Activated CD4-positive, CD25-positive, alpha-beta regulatory T cell treated with anti-CD3 and anti-CD28 coated beads, Interleukin-2, amount 50 U/mL, for 16 hours (primary cell): Measurements from ENCODE around the gene SIRT7.
A peak's percentile ranks its signal among the peaks of the same experiment; 100 is the strongest.

Source experiments
- DNase-seq: peaks from one replicate; pipeline ENCODE4 v3.0.0-alpha.2; 2020; ENCODE audit warnings: low read depth, low spot score

Gene SIRT7

DNA sequence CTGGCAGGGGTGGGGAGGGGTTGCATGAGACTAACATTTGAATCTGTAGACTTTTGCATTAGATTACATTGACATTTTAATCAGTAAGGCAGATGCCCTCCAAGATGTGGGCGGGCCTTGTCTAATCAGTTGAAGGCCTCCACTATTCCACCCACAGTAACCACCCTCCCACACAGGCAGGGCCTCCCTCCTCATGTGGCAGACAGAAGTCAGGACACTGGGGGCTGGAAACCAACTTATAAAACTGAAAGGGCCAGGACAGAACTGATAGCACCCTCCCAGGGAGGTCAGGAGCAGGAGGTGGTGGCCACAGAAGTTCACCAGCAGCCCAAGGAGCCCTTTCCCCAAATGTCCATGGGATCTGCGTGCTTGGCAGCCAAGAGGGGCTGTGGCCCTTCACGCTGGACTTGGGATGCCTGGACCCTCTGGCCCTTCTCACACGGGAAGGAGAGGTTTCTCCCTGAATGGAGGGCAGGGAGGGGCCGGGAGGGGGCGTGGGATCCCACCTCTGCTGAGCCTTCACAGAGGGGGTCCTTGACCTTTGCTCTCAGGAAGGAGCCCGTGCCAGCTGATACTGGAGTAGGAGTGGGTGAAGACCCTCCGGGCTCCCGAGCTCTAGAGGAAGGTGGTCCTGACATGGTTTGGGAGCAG, 14.5 kb upstream of the SIRT7 start:
- no peak for DNase-seq

DNA sequence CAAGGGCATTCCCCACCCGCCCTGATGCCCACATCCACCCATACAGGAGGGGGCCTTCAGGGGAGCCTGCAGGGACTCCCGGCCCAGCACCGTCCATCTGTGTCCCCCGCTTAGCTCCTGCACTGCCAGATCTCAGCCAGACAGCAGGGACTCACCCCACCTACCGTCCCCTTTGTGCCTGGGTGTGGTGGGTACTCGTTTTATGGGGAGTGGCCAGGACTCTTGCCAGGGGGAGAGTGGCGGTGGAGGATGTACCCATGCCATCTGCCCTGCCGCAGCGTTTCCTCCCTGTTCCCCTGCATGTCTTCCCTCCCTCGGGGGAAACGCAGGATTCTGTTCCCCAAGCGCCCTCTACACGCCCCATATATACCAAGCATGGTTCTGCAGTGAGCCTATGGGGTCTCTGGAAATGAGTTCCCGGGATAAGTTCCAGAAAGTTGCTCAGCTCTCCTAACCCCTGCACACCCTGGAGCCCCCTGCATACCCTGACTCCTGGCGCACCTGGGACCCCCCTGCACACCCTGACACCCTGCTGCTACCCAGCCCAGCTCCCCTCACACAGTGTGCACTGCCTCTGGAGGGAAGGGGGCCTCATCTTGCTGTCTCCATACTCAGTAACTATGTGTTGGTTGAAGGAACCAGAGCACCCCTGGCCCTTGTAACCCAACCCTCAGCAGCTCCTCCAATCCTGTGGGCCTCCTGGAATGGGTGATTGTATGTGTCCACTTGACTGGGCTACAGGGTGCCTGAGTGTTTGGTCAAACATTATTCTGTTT, 13.8 kb upstream of the SIRT7 start:
- no peak for DNase-seq

DNA sequence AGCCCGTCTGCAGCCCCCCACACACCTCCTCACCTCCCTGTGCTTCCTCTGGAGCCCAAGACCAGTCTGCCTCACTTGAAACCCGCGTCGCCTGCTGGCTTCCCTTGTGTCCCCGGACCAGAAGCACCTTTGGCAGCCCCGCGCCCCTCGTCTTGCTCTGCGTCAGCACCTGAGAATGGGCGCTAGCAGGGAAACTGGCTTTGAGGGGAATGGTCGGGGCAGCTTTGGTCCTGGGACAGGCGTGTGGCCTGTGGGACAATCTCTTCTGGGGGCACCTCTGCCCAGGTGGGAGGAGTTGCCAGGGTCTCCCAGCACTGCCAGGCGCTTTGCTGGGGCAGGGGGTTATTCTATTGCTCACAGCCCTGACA, 13.2 kb upstream of the SIRT7 start:
- DNase-seq, result no peak

DNA sequence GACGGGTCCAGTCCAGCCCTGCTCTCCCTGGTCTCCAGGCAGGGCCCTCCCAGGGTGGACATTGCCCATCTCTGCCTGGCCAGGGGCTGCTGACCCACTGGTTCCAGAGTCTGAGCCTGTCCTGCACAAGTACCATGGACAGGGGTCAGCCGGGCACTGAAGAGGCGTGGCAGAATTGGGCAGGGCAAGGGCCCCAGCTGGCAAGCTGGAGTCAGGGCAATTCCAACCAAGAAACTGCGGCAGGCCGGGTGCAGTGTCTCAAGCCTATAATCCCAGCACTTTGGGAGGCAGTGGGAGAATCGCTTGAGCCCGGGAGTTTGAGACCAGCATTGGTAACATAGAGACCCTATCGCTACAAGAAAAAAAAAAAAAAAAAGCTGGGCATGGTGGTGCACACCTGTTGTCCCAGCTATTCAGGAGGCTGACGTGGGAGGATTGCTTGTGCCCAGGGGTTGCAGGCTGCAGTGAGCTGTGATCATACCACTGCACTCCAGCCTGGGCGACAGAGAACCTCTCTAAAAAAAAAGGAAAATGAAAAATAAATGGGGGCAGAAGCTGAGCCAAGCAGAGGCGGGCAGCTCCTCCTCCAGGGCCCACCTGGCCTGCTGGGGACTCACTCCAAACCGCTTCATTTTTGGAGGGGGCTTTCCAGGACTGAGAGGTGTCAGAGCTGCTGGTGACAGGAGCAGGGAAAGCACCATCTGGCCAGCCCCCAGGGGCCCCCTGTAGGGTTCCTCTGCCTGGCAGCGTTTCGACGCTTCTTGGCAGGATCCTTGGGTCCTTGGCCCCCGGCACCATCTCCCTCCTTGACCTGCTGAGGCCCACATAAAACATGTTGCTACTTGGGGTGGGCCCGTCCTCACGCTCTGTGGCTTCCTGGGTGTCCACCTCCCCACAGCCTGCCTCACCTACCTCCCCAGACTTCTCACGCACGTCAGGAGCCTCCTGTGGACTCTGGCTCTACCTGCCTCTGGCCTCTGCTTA, 12.5 kb upstream of the SIRT7 start:
- DNase-seq, result no peak

DNA sequence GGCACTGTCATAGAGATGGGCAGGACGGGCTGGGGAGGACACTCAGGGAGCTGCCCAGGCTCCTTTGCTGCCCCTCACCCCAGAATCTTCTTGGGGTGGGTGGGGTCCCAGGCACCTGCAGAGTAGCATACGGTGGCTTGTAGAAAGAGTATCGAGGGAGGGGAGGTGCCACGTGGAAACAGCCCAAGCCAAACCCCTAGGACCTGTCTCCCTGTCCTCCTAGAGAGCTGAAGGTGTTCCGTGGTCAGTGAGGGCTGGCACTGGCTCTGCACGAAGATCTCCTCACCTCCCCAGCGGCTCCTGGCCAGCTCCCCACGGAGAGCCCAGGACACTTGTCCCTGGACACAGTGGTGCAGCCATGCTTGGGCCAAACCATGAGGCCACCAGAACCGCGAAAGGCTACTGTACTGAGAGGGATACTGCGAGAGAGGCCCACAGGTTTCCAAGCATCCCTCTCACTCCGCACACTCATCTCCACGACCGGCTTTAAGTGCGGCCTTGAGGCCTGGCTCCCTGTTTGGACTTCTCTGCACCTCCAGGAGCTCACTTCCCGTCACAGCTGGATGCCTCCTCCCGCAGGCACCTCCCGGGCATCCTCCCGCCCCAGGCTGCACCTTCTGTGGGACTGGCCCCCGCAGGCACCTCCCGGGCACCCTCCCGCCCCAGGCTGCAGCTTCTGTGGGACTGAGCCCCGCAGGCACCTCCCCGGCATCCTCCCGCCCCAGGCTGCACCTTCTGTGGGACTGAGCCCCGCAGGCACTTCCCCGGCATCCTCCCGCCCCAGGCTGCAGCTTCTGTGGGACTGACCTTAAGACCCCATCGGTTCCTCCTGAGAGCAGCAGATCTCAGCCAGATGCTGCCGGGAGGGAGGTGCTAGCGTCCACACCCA, 11.5 kb upstream of the SIRT7 start:
- DNase-seq, result no peak

DNA sequence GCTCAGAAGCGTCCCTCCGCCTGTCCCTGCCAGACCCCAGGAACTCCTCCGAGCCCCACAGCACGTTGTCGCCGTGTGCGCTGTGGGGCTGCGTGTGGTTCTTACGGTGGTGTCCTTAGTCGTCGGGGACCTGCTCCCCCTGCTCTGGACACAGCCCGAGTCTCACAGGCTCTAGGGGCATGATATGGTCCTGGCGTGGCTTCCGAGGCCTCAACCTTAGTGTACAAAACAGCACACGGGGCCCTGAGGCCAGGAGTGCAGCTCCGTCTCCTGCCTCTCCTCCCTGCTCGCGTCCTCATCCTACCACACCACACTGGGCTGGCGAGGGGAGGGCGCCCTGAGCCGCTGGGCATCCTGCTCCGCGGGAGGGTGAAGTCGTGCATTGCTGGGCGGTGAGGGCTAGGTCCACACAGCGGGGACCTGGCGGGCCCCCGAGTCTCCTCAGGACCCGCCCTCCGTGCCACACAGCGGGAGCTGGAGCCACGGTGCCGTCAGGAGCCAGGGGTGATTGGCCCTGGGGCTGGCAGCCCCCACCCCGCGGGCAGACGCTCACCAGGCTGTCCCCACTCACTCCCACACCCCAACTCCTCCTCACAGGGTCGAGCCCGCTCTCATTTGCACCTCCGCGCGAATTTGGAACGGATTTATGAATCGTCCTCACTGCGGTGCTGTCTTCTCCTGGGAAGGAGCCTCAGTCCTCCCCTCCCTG, 10.7 kb upstream of the SIRT7 start:
- DNase-seq, result no peak

DNA sequence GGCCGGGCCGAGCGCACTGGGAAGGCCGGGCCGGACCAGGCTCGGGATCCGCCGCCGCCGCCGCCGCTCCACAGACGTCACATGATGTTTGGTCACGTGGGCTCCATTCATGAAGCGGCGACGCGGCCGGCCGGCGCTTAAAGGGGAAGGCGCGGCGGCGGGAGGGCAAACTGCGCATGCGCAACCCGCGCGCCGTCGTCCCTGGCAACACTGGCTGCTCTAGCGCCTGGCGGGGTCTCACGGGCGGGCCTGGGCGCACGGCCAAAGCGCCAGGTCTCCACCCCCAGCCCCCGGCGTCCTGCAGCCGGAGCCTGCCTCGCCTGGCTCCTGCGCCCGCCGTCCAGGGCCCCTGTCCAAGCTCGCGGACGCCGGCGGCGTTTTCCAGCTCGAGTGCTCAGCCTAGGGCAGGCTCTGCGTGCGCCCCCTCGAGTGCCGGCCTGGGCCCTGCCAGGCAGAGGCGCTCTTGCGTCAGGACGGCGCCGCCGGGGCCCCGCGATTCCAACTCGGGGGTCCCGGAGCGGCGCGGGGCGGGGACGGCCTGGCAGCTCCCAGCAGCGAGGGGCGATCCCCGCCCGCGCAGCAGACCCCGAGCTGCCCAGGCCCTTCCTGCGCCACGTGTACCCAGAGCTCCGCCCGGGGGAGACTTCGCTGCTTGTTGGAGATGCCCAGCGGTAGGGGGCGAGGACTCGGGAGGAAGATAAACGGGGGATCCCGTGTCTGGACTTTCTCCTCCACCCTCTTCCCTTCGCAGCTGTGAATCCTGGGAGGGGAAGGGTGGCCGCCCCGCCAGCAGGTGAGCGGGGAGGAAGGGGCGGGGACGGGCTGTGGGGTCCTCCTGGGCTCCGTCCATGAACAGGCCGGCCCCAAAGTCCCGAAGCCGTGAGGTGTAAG, 9.9 kb upstream of the SIRT7 start, which contains the start of gene MAFG:
Gene MAFG (minus strand): TSS at position 83 of the 891 bp plus-strand sequence. CDS start 4,550 bp downstream, outside the sequence.
- peak; percentile 77 for DNase-seq

DNA sequence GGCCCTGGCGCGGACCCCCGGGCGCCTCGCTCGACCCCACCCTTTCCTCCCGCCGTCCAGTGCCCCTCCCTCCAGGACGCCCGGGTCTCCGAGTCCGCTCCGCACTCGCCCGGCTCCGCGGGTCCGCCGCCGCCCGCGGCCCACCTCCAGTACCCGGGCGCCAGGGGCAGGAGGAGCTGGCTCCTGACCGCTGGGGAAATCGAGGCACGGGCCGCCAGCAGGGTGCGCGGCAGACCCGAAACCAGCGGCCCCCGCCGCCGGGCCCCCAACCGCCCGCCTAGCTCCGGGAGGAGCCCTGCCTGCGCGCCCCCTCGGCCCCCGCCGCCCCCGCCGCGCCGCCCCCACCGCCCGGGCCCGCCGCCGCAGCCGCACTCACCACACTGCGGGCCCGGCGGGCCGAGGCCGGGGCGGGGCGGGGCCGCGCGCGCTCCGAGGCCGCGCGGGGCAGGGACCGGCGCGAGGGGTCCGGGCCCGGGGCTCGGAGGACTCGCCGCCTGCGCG, 9.2 kb upstream of the SIRT7 start:
- no peak for DNase-seq

DNA sequence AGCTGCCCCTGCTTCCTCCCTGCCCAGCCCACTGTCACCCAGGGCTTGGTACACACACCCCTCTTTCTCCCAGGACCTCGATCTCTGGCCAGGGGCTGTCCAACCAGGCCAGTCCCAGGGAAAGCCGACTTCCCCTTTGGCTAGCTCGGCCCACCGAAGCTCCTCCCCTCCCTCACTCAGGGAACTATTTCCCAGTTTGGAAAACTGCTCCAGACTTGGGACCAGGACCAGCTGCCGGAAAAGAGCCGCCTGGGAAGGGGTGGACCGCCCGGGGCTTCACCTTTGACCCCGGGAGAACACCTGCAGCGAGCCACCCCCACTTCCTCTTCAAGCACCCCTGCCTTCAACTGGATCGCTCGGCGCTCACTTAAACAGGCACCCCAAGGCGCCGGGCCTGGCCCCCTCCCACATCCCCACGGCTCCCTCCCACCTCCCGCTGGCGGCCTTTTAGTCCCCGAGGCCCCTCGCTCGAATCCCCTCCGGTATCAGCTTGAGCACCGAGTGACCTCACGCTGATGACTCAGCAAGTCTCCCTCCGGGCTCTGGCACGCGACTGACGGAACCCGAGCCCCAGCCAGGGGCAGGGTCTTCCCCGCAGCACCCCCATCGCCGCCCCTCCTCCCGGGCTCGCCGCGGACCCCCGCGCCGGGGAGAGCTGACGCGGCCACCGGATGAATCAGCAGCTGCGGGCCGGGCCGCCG, 8.6 kb upstream of the SIRT7 start:
- peak; percentile 34 for DNase-seq

DNA sequence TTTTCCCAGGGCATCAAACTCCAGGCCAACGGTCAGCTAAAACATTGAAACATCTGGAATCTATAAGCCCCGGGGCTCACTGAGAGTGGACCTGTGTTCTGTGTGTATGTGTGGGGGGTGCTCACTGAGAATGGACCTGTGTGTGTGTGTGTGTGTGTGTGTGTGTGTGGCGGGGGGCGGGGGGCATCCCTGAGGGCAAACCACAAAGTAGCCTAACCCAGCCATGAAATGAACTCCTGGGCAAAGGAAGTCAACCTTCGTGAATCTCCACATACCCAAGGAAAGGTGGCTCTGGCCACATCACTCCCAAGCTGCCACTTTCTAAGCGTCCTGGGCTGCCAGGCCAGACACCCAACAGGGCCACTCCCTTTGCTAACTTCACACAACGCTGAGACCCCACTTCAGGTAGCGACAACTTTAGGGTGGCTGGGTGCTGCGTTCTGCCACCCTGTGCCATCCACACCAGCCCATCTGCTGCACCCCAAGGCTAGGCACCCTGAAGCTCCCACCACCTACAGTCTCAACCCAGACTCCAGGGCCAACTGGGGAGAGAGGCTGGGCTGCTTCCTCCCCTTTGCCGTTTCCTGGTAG, 8.0 kb upstream of the SIRT7 start:
- no peak for DNase-seq

DNA sequence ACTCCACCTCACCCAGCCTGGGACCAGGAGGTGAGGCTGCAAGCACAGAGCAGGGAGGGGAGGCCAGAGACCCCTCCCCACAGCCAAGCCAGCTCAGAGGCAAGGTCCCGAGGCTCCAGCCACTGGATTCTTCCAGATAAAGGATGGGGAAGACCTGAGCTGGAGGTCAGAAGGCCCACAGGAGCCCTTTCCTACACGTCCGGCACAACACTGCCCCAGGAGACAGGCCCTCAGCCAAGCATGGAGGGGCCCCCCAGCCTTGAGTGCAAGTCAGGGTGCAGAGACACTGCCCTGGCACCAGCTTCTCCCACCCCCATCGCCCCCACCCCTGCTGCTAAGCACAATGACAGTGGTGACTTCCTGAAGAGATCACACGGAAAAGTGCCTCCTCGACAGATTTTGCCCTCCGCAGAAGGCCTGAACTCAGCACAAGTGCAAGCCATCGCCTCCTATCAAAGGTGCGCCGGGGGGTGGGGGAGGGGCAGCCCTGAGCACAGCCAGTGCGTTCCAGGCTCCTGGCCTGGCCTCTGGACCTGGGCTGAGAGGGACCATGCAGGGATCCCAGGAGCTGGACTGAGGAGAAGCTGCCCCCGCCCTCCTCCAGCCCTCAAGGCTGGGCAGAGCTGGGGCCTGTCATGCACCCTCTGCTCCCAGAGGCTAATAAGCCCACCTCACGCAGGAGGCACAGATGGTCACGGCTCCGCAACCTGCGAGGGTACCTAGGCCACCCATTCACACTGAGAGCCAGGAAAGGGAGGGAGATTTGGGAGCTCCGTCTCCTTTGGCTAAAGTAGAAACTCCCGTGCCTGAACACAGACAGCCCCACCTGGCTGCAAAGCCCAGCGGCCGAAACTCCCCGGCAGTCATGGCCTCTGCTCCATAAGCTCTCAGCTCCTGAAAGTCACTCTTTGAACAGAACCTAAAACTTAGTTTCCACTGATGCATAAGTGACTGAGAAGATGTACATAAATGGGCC, 6.9 kb upstream of the SIRT7 start:
- DNase-seq, result no peak

DNA sequence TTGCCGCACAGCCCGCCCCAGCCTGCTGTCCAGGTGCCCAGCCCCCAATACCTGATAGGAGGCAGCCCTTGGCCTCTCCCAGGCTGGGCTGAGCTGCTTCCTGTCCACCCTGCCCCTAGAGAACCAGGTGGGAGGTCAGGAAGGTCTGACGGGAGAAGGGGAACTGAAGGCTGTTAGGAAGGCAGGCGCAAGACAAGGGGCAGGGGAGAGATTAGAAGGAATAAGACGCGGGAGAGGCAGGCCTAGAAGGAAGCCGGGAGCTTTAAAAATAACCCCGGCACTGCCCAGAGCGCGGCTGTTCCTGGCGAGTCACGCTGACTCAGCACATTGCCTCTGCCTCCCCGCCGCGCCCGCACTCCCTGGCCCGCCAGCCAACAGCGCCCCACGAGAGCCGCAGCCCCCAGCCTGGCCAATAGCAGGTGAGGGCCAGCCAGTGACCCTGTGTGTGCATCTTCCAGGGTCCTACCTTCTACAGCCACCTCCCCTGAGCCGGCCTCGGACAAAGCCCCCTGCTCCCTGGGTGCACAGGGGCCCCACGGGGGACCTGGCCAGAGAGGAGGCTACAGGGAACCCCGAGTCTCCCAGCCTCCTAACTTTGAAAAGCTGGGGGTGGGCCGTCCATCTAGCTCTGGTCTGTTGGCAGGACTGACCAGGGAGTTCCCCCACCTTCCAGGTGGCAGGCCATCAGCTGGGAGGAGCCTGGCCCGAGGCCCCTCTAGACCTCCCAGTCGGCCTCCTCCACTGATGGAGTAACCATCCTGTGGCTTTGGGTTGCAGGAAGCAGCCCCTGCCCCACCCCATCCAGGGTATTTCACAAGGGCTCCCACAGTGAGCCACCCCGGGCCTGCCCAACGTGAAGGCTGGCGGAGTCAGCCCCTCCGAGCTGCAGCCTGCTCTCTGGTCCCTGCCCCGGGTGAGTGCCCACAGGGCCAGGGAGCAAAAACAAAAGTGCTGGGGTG, 5.6 kb upstream of the SIRT7 start:
- no peak for DNase-seq

DNA sequence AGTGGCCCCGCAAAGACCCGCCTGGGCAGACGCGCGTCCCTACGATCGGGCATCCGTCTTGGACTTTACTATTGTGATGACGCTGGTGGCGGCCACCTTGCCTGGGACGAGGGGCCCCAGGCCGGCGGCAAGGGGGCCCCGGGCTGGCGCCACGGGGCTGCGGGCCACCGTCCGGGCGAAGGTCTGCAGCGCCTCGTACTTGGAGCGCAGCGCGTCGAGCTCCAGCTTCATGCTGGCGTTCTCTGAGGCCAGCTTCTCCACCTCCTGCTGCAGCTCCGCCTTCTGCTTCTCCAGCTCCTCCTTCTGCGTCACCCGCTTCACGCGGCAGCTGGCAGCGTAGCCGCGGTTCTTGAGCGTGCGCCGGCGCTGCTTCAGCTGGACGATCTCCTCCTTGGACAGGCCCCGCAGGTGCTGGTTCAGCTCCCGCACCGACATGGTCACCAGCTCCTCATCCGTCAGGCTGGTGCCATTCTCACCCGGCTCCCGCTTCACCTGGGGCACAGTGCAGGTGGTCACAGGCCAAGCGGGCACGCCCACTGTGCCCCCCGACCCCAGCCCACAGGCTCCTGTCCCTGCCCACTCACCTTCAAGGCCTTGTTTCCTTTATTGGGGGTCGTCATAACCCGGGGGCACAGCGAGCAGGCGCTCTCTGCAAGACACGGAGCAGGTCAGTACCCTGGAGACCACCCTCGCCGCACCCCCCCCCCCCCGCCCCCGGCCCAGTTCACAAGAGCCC, 4.8 kb upstream of the SIRT7 start:
- DNase-seq, result no peak

DNA sequence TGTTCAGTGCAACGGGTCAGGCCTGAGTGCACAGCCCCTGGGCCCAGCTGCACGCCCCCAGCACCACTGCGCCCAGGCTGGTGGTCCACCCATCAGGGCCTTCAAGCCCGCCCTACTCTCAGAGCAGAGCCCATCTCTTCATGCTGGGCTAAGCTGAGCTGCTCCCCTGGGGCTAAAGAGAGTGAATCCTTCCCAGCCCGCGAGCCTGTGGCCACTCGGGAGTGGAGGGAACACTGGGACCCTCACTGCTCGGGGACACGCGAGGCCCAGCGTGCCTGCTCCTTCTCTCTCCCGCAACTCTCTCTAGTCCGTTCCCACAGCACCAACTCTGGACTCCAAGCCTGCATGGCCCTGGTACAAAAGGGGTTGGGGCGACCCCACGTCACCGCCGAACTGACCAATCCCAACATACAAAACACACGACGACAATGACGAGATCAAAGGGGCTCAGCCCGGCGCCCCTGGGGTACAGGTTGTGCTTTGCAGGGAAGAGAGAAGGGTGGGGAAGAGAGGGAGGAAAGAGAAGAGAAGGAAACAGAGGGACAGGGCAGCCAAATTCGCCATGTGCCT, 4.1 kb upstream of the SIRT7 start:
- no peak for DNase-seq

DNA sequence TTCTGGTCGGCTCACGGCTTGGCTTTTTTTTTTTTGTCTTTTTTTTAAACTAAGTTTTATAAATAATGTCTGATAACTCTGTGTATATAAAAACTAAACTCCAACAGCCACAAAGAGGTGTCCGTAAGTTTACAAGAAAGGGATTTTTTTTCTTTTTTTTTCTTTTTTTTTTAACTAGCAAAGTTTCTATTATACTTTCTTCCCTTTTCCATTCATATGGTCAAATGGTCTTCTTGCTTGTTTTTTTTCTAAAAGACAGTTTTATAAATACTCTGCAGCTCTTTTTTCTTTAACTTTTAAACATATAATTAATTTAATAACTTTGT, 3.5 kb upstream of the SIRT7 start:
- DNase-seq, result no peak
